HPDE6-E6E7 (cell line): Measurements from ENCODE around the gene CDK6.

Source experiments
- DNase-seq: peaks from one replicate; pipeline ENCODE4 v3.0.0; 2011; ENCODE audit warnings: missing footprints; ENCODE audit errors: extremely low spot score

CDK6 gene

DNA sequence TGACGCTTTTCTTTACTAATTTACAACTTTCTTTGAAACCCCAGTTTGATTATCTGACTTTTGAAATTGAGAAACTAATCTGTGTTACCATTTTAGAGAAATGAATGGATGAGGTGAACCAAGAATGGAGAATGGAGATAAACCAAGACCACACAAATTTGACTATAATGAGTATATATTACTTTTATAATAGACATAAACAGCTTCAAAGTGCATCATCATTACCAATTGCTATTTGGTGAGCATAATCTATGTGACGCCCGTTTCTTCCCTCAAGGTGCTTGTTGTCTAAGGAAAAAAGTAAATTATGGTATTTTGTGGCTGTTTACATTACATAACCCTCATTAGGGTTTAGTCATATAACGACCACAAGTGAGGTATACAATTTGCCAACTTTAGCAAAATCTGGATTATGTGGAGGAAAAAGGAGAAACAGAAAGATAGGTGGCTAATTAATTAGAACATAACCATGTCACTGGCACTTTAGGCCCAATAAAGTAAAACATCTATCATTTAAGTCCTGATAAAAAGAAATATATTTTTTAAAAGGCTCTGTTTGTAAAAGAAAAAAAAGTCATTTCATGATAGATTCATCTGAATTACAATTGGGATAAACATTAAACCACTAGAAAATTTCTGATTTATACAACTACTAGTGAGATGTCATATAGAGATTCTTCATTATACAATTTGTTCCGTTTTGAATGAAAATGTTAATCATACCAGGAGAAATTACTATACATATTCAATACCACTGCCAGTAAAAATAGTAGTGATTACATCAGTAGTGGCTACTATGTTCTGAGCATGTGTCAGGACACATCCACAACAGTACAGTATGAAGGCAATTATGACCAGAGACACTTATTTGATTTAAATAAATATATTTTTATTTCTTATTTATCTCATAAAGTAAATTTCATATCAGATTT, 128.0 kb downstream of the CDK6 start:
- no peak for DNase-seq

DNA sequence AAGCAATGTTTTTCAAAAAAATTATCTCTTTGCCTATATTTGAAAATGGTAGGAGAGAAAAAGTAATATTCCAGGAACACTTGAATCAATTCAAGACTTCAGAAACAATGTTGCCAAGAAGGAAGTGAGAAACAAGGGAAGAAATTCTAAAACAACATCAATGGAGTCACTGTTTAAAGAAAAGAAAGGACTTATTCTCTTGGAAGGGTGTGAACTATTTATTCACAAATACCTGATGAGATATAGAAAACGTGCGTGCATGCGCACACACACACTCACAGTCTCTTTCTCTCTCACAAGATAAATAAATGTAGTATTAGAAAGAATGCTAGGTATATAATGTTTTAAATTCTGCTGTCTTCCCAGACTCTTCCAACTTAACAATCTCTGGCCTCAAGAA, 128.9 kb downstream of the CDK6 start:
- DNase-seq, result no peak

GRCh38 chr7:92706563-92706962, 129.8 kb downstream of the CDK6 start:
- DNase-seq, result no peak

- no peak for DNase-seq
Observed at GRCh38 chr7:92705831-92706230, 130.5 kb downstream of the CDK6 start.

DNA sequence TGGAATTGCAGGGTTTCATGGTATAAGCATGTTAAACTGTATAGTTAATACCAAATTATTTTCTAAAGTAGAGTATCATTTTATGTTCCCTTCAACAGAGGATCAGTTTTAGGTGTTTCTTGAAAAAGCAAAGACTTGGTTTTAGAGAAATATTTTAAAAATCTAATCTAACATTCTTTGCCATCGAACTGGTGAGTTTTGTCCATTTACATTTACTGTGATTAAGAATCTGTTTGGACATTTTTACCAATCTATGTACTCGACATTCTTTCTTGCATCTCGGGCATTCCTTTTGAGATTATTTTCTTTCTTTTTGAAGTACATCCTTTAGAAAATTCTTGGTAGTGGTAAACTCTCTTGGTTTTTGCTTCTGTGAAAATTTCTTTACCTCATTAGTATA, 131.5 kb downstream of the CDK6 start:
- no peak for DNase-seq

DNA sequence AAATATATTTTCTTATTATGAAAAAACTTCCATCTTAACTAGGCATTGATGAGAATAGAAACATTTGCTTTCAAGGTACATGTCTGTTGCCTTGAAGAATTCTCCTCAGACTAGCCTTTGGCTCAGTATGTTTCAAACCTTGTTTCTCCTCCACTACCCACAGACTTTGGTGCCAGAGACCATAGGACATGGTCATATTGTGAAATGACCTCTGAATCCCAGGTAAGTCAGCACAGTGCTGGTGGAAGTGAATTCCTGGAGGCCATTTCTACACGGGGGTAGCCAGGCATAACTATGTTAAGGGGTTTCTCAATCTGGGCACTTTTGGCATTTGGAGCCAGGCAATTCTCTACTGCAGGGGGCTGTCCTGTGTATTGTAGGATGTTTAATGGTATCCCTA, 133.8 kb downstream of the CDK6 start:
- no peak for DNase-seq

DNA sequence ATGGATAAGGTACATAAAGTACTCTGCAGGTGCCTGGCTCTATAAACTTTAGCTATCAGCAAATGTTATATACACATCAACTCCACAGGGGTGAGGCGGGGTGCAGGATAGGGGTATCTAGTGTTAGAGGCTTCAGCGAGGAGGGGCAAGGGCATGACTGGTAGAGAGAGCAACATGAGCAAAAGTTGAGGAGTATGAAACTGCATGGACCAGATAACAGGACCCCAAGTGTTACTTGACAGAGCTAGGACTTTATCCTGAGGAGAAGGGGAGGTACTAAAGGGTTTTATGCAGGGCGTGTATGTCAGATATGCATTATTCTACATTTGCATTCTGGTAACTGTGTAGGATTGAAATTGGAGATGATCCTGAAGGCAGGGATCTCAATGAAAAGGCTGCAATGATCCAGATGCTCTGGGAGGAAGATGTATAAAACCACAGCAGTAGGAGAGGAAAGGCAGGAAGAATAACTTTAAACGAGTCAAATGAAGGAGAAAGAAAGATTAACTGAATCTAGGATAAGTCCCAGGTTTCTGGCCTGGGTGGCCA, 136.3 kb downstream of the CDK6 start:
- no peak for DNase-seq

DNA sequence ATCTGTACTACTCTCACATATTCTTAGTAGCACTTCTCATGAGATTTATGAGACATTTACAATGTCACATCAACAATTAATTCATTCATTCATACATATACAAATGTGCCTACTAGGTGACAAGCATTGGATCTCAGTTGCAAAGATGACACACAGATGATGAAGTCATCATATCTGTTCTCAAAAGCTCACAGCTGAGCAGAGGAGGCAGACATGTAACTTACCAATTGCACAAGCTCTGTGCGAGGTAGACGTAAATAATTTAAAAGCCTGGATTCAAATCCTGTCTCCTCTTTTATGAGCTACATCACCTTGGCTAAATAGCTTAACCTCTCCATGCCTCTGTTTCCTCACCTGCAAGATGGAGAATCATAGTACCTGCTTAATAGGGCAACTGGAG, 136.8 kb downstream of the CDK6 start:
- DNase-seq, result no peak

- no peak for DNase-seq
Observed at GRCh38 chr7:92698237-92698841, 138.0 kb downstream of the CDK6 start.

GRCh38 chr7:92697414-92697813, 139.0 kb downstream of the CDK6 start:
- DNase-seq, result no peak

- DNase-seq, result no peak
Observed at GRCh38 chr7:92697012-92697411, 139.4 kb downstream of the CDK6 start.

DNA sequence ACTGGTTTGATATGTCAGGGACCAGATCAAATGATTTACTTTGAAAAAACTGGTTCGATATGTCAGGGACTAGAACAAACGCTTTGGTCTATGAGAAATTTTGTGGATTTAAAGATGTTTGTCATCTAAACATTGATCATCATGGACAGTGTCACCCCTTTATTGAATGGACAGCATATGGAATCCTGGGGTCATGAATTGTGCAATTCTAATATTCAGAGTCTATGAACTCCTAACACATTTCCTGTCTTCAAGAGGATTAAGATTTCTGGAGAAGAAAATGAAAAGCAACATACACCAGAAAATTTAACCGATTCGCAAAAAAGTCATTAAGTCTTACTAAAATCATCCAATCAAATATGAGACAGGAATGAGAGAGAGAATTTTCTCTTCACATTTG, 139.8 kb downstream of the CDK6 start:
- no peak for DNase-seq

- DNase-seq, result no peak
Observed at GRCh38 chr7:92695308-92696261, 140.8 kb downstream of the CDK6 start.

GRCh38 chr7:92694211-92694610, 142.2 kb downstream of the CDK6 start:
- DNase-seq, result no peak

- DNase-seq, result no peak
Observed at GRCh38 chr7:92693519-92693918, 142.9 kb downstream of the CDK6 start.

DNA sequence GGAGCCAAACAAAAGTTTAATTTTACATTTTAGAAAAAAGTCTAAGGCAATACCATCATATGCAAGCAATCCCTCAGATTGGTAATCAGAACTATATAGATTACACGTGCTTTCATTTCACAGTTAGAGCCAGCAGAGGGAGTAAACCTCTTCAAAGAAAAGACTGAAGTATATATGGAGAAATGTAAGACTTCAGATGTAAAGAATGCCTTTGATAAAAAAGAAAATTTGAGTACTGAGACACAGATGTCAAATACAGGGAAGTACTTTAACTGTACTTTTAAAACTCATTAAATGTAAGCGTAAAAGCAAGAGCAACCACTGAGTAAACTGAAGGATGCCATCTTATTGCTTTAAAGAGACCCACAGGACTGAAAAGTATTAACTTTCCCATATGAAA, 144.8 kb downstream of the CDK6 start:
- DNase-seq, result peak; percentile 42

GRCh38 chr7:92685136-92686042, 151.0 kb downstream of the CDK6 start:
- no peak for DNase-seq

- DNase-seq, result no peak
Observed at GRCh38 chr7:92684274-92684673, 152.1 kb downstream of the CDK6 start.

DNA sequence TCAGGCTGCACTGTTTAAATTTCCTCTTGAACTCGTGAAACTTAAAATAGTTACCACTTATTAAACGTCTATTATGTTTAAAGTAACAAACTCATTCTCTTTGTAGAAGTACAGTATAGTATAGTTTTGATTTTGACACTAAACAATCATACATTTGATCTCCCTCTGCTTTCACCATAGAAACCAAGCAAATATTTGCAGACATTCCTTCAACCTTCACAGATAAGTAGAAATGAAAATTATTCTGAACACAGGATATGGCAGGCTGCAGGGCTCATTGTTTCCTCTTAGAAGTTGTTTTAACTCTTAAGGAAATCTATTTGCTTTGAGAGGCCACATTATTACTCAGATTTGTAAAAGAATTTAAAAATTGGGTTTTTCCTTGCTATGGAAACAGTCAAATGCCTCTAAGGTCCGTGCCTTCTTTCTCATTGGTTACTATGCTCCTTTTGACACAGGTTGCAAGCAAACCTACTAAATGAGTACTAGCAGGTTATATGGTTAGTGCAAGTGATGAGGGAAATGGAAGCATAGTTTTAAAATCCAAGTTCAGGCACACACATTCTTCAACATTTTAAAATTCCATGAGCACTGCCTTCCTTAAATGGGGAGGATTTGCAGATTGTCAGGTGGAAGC, 153.4 kb downstream of the CDK6 start:
- DNase-seq, result no peak

DNA sequence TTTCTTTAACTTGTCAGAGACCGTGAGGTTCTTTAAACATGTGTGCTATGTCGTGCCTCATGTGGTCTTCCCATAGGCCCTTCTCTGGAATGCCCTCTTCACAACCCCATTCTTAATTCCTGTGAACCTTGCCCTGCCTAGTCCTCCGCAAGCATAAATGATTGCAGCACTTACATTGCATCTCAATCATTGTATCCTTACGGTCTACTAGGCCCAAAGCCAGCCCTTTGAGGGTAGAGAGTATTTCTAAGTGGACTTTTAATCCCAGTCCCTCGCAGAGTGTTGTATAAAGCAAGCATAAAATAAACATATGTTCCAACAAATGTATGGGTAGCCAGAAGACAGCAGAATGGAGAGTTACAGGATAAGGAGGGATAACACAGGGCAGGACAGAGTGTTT, 154.0 kb downstream of the CDK6 start:
- DNase-seq, result no peak
